GM06990 (cell line): ENCODE results near the gene SRGAP3.

Experiments
- DNase-seq: peaks from one replicate; pipeline ENCODE4 v3.0.0-alpha.2; 2011; ENCODE audit not compliant: insufficient read length; ENCODE audit errors: extremely low read depth
- H3K27me3 ChIP-seq: replicated peaks from 2 replicates; pipeline ENCODE4 v1.6.0; 2011; ENCODE audit warnings: low read length; ENCODE audit not compliant: control insufficient read depth, insufficient read depth
- H3K36me3 ChIP-seq: 2 replicates; pipeline ENCODE4 v1.5.1; 2011; ENCODE audit warnings: low read length; ENCODE audit not compliant: control insufficient read depth, insufficient read depth
- H3K4me3 ChIP-seq: replicated peaks from 2 replicates; pipeline ENCODE4 v1.5.1; 2011; ENCODE audit warnings: low read depth, mild to moderate bottlenecking, control low read depth, low read length
- CTCF ChIP-seq: IDR thresholded peaks from 2 replicates; pipeline ENCODE4 v1.5.1; 2011; ENCODE audit warnings: low read length, control low read depth, mild to moderate bottlenecking, inconsistent platforms; ENCODE audit not compliant: insufficient read depth, poor library complexity, severe bottlenecking

SRGAP3 gene

DNA sequence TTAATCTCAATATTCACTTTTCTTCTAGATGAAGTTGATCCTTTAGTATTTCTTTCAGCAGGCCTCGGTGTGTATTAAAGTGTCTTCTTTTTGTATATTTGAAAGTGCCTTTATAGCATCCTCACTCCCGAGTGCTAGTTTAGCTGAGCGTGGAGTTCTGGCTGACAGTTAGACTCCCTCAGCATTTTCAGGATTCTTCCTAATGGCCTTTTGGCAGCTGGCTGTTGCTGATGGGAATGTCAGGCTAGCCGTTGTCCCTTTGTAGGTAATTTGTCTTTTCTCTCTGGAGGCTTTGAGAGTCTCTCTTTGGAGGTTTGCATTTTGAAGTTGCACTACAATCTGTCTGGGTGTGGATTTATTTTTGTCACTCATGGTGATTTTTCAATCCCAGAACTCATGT is 94.4 kb downstream of the SRGAP3 start:
- Histone ChIP-seq H3K36me3 (no peaks in the 10 kb centered on the region; the same call in 1 of the 2 replicates), H3K27me3 (no peaks in the 10 kb centered on the region), H3K4me3 (no peak overlapping the region)
- TF ChIP-seq CTCF: no peak
- DNase-seq: no peak

- DNase-seq: no peak
- Histone ChIP-seq H3K36me3 (no peaks in the 10 kb centered on the region; the same call in 1 of the 2 replicates), H3K4me3 (no peak overlapping the region), H3K27me3 (no peaks in the 10 kb centered on the region)
- no peak for TF ChIP-seq CTCF
These were observed 95.4 kb downstream of the SRGAP3 start for GRCh38 chr3:9153904-9154619.

DNA sequence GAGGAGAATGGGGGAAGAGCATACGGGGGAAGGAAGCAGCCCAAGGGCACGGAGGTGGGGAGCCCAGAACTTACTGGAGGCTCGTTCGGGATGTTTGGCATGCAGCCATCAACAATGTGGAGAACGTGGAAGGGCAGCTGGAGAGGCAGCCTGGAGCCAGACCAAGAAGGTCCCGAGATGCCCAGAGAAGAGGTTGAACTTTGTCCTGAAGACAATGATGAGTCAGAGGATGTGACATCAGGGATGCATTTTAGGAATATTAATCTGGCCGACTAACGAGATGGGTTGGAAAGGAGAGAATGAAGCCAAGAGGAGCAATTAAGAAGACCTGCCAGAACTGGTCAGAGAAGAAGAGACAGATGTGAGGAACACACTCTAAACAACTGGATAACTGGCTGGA is 98.2 kb downstream of the SRGAP3 start:
- H3K4me3 ChIP-seq: no peak overlapping the region
- no peaks in the 10 kb centered on the region for H3K27me3 ChIP-seq
- DNase-seq: no peak
- H3K36me3 ChIP-seq: no peaks in the 10 kb centered on the region; the same call in 1 of the 2 replicates
- TF ChIP-seq CTCF: no peak

DNA sequence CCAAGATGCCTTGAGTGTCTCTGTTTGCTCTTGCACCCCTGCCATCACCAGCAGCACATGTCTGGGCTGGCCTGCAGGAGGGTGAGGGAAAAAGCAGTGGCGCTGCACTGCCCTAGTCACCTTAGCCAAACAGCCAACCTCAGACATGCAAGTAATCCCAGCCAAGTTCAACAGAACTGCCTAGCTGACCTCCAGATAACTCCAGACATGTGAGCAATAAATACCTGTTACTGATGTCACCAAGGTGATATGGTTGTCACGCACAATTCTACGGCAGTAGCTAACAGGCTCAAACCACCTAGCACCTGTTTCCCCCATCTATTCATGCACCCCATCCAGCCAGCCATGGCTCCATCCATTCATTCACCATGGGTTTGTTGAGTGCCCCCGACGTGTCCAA is 99.9 kb downstream of the SRGAP3 start:
- Histone ChIP-seq H3K4me3 (no peak overlapping the region), H3K36me3 (no peaks in the 10 kb centered on the region; the same call in 1 of the 2 replicates), H3K27me3 (no peaks in the 10 kb centered on the region)
- no peak for DNase-seq
- no peak for TF ChIP-seq CTCF

- Histone ChIP-seq H3K4me3 (no peak overlapping the region), H3K36me3 (no peaks in the 10 kb centered on the region; the same call in 1 of the 2 replicates), H3K27me3 (no peaks in the 10 kb centered on the region)
- TF ChIP-seq CTCF: no peak
- DNase-seq: no peak
These were observed 101.6 kb downstream of the SRGAP3 start for GRCh38 chr3:9147896-9148266.
